B cell (primary cell): Measurements from ENCODE around the gene SERPINB1. TPM values are rescaled to one million over a fixed set of nuclear protein-coding genes. Genes with fewer than 3 reads are reported as not detected.

Experiments used
- ATAC-seq: fragments of 200-7000 bp; cut with Tn5 transposase; one replicate; pipeline ENCODE4 v1.10.0; 2021; ENCODE audit warnings: low read depth, mild to moderate bottlenecking, moderate number of reproducible peaks, moderate library complexity
- CTCF ChIA-PET: fragments of 350-600 bp; sonication (Branson Sonifier 250); formaldehyde crosslinking; loops from one replicate; lab custom pipeline; 2021; ENCODE audit warnings: antibody characterized with exemption, inconsistent platforms; lab: Charles Lee
- POLR2A ChIA-PET: fragments of 350-600 bp; sonication (Branson Sonifier 250); formaldehyde crosslinking; loops from one replicate; lab custom pipeline; 2021; ENCODE audit warnings: antibody characterized with exemption; lab: Charles Lee
- DNase-seq: peaks from one replicate; pipeline ENCODE4 v3.0.0; 2013
- H2AFZ ChIP-seq: 2 replicates; pipeline ENCODE4 v1.6.1; 2012; ENCODE audit warnings: mild to moderate bottlenecking, low read depth, low read length; ENCODE audit not compliant: insufficient read depth, poor library complexity, severe bottlenecking
- H3K27ac ChIP-seq, 2 donors: 1 replicate in 1 of 2; 2 replicates in 1 of 2; pipeline ENCODE4 v1.5.1; 2012 to 2013; ENCODE audit warnings: low read length in 2 of 2, mild to moderate bottlenecking in 2 of 2, moderate library complexity in 1 of 2
- H3K27me3 ChIP-seq, 4 experiments: fragments of 200-600 bp in 1 of 4; sonication (generic) in 1 of 4; replicated peaks in 1 of 4; 1 replicate in 2 of 4; 2 replicates in 2 of 4; pipeline versions ENCODE4 v1.6.1 to v1.7.0; 2013 to 2016; ENCODE audit warnings: low read length in 3 of 4, mild to moderate bottlenecking in 2 of 4, mixed read lengths in 1 of 4, moderate library complexity in 1 of 4; ENCODE audit not compliant: insufficient read depth in 4 of 4, control insufficient read depth in 3 of 4; ENCODE audit errors: control extremely low read depth in 1 of 4
- H3K36me3 ChIP-seq, 2 experiments: replicated peaks in 1 of 2; 1 replicate in 1 of 2; 2 replicates in 1 of 2; pipeline versions ENCODE4 v1.6.1 to v1.7.1; 2013; ENCODE audit warnings: low read length in 1 of 2; ENCODE audit not compliant: insufficient read depth in 2 of 2, control insufficient read depth in 1 of 2; ENCODE audit errors: control extremely low read depth in 1 of 2, extremely low read depth in 1 of 2
- H3K4me1 ChIP-seq, 2 donors: fragments of 200-600 bp in 1 of 2; sonication (generic) in 1 of 2; 1 replicate in 1 of 2; 2 replicates in 1 of 2; pipeline versions ENCODE4 v1.5.1 to v1.6.1; 2013 to 2017; ENCODE audit warnings: low read length in 2 of 2; ENCODE audit not compliant: control insufficient read depth in 2 of 2, insufficient read depth in 2 of 2
- H3K4me2 ChIP-seq: replicated peaks from 2 replicates; pipeline ENCODE3; 2012; ENCODE audit warnings: mild to moderate bottlenecking, low read depth, low read length; ENCODE audit not compliant: poor library complexity, severe bottlenecking
- H3K4me3 ChIP-seq, 5 experiments: fragments of 200-600 bp in 1 of 5; sonication (generic) in 1 of 5; 1 replicate in 3 of 5; 2 replicates in 2 of 5; pipeline versions ENCODE4 v1.5.1 to v1.7.0; 2011 to 2016; ENCODE audit warnings: low read length in 4 of 5, mild to moderate bottlenecking in 4 of 5, low read depth in 2 of 5, control low read depth in 1 of 5, moderate library complexity in 1 of 5; ENCODE audit not compliant: insufficient read depth in 1 of 5; ENCODE audit errors: control extremely low read depth in 1 of 5, extremely low read depth in 1 of 5
- H3K79me2 ChIP-seq: fragments of 200-600 bp; sonication (generic); one replicate; pipeline ENCODE4 v1.6.0; 2016; ENCODE audit warnings: low read length; ENCODE audit not compliant: control insufficient read depth, insufficient read depth
- H3K9ac ChIP-seq: fragments of 200-600 bp; sonication (generic); 2 replicates; pipeline ENCODE4 v1.6.1; 2017; ENCODE audit warnings: mild to moderate bottlenecking, low read length, moderate library complexity
- H3K9me3 ChIP-seq, 3 donors: one replicate each; pipeline versions ENCODE4 v1.6.1 to v1.7.1; 2013; ENCODE audit warnings: low read length in 2 of 3; ENCODE audit not compliant: control insufficient read depth in 2 of 3, insufficient read depth in 1 of 3; ENCODE audit errors: control extremely low read depth in 1 of 3
- H4K20me1 ChIP-seq: 2 replicates; pipeline ENCODE4 v1.6.0; 2012; ENCODE audit warnings: mild to moderate bottlenecking, low read length; ENCODE audit not compliant: insufficient read depth, control insufficient read depth, poor library complexity, severe bottlenecking
- H3K27ac Mint-ChIP-seq: one replicate; pipeline ENCODE4 v1.8.0; 2021; ENCODE audit warnings: mixed read lengths
- H3K27me3 Mint-ChIP-seq: one replicate; pipeline ENCODE4 v1.8.0; 2021; ENCODE audit warnings: mixed read lengths
- H3K4me1 Mint-ChIP-seq: one replicate; pipeline ENCODE4 v1.8.0; 2021; ENCODE audit warnings: mixed read lengths
- H3K4me3 Mint-ChIP-seq: one replicate; pipeline ENCODE4 v1.8.0; 2021; ENCODE audit warnings: mixed read lengths
- H3K9me3 Mint-ChIP-seq: one replicate; pipeline ENCODE4 v1.8.0; 2022; ENCODE audit warnings: mixed read lengths; ENCODE audit not compliant: insufficient read depth
- EZH2 ChIP-seq: IDR thresholded peaks from 2 replicates; pipeline ENCODE4 v1.6.1; 2012; ENCODE audit warnings: borderline replicate concordance, low read depth, mild to moderate bottlenecking, moderate library complexity, low read length; ENCODE audit not compliant: insufficient read depth, poor library complexity, severe bottlenecking
- WGBS: methylation state at CpG from one replicate; pipeline ENCODE4 v1.1.5; 2013; ENCODE audit warnings: missing lambda C conversion rate; ENCODE audit not compliant: insufficient coverage; 5-methylcytosine and 5-hydroxymethylcytosine counted together
- intact Hi-C: fragments of 100-400 bp; cut with micrococcal nuclease; formaldehyde crosslinking; loops from one replicate; pipeline ENCODE4 v1.10.0; 2022
- polyA plus RNA-seq: library from polyadenylated mRNA; depleted of rRNA; stranded (reverse); fragments of >200 nt; gene quantifications from 2 replicates; pipeline ENCODE4 v1.2.3, GENCODE V29; 2012
- total RNA-seq, 2 donors: library from RNA; stranded (reverse); fragments of 120-200 nt in 1 of 2; gene quantifications; 1 replicate in 1 of 2; 2 replicates in 1 of 2; pipeline versions ENCODE4 v1.2.3 to v1.2.4, GENCODE V29; 2013 to 2022
- TF ChIP-seq, protein P1 (sequence below): fragments of 200-600 bp; IDR thresholded peaks from one replicate; pipeline ENCODE4 v1.8.0; 2022; ENCODE audit warnings: antibody characterized with exemption, mild to moderate bottlenecking

Gene SERPINB1
- total and polyA plus RNA-seq, 2 donors (not counting 1 experiment from before 2014, with no cell fraction given) = 23.2 to 52.5 TPM

- no peaks in the 10 kb centered on the region for H3K9me3 Mint-ChIP-seq
- Histone ChIP-seq H3K9ac (peak overlapping the region; percentile 18), H3K4me1 (peaks cover 63% of the 10 kb centered on the region in 2 donors), H3K9me3 (no peaks in the 10 kb centered on the region), H3K4me3 (peak overlapping the region in 1 of 5 experiments; percentile 3), H2AFZ (no peak overlapping the region), H3K4me2 (peak overlapping the region; percentile 64), H3K36me3 (peaks cover 0 to 7% of the 10 kb centered on the region in 2 experiments), H3K27me3 (no peaks in the 10 kb centered on the region), H4K20me1 (peaks cover 9% of the 10 kb centered on the region), H3K79me2 (peaks cover 67% of the 10 kb centered on the region), H3K27ac (peak overlapping the region; percentile 91 to 97)
- H3K4me1 Mint-ChIP-seq = peaks cover 77% of the 10 kb centered on the region
- TF ChIP-seq, protein P1, sequence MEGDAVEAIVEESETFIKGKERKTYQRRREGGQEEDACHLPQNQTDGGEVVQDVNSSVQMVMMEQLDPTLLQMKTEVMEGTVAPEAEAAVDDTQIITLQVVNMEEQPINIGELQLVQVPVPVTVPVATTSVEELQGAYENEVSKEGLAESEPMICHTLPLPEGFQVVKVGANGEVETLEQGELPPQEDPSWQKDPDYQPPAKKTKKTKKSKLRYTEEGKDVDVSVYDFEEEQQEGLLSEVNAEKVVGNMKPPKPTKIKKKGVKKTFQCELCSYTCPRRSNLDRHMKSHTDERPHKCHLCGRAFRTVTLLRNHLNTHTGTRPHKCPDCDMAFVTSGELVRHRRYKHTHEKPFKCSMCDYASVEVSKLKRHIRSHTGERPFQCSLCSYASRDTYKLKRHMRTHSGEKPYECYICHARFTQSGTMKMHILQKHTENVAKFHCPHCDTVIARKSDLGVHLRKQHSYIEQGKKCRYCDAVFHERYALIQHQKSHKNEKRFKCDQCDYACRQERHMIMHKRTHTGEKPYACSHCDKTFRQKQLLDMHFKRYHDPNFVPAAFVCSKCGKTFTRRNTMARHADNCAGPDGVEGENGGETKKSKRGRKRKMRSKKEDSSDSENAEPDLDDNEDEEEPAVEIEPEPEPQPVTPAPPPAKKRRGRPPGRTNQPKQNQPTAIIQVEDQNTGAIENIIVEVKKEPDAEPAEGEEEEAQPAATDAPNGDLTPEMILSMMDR = no peak
- TF ChIP-seq EZH2 = no peak
- H3K27ac Mint-ChIP-seq = peak overlapping the region; percentile 95
- no peaks in the 10 kb centered on the region for H3K27me3 Mint-ChIP-seq
- intact Hi-C loops = loop anchor here (1.0 kb wide), 2 partner anchors 10 to 12 kb away; no protein-coding TSS in a partner anchor
- ChIA-PET POLR2A (no interaction called here), CTCF (interaction anchor here (1.6 to 2.9 kb wide), 6 partner anchors 13 to 68 kb away, joined by 4 to 13 read pairs (median 8); no protein-coding TSS in a partner anchor)
- no peak for DNase-seq
- ATAC-seq = no peak
- 86% methylated on average over 1 of the region's 2 CpGs for WGBS
- peak overlapping the region; percentile 72 for H3K4me3 Mint-ChIP-seq
Measured at GRCh38 chr6:2863901-2864300, 22.2 kb upstream of the SERPINB1 start.

GRCh38 chr6:2862712-2863181, 21.1 kb upstream of the SERPINB1 start:
- Mint-ChIP-seq H3K9me3 (no peaks in the 10 kb centered on the region), H3K4me3 (peak overlapping the region; percentile 72)
- peak overlapping the region in 1 of 5 experiments; percentile 2 for H3K4me3 ChIP-seq

More at GRCh38 chr6:2862712-2863181, 21.1 kb upstream of the SERPINB1 start:
- ChIA-PET CTCF (interaction anchor here (1.0 to 2.9 kb wide), 9 partner anchors 12 to 126 kb away, joined by 4 to 13 read pairs (median 6); no protein-coding TSS in a partner anchor), POLR2A (interaction anchor here (0.7 to 0.9 kb wide), 2 partner anchors 13 to 21 kb away, joined by 3 to 4 read pairs; no protein-coding TSS in a partner anchor)
- peak overlapping the region; percentile 91 to 97 for H3K27ac ChIP-seq
- no peak for TF ChIP-seq EZH2
- TF ChIP-seq, protein P1 = no peak
- H3K4me1 ChIP-seq = peaks cover 71 to 75% of the 10 kb centered on the region in 2 donors
- Mint-ChIP-seq H3K27ac (peak overlapping the region; percentile 95), H3K4me1 (peaks cover 81% of the 10 kb centered on the region), H3K27me3 (no peaks in the 10 kb centered on the region)
- peaks cover 67% of the 10 kb centered on the region for H3K79me2 ChIP-seq
- peak overlapping the region; percentile 64 for H3K4me2 ChIP-seq
- peak overlapping the region; percentile 18 for H3K9ac ChIP-seq
- DNase-seq (peak; percentile 84), ATAC-seq (peak; percentile 48)
- H3K9me3 ChIP-seq = no peaks in the 10 kb centered on the region
- no CpG with 5 or more reads among the region's 3 CpGs for WGBS
- intact Hi-C loops = loop anchor here (1.0 kb wide), 3 partner anchors 8 to 36 kb away; no protein-coding TSS in a partner anchor
- peaks cover 0 to 7% of the 10 kb centered on the region in 2 experiments for H3K36me3 ChIP-seq
- H2AFZ ChIP-seq = no peak overlapping the region
- no peaks in the 10 kb centered on the region for H3K27me3 ChIP-seq
- H4K20me1 ChIP-seq = peaks cover 9% of the 10 kb centered on the region
